Fibroblast of mammary gland (primary cell): Measurements from ENCODE around the gene ARL5B.
A peak's percentile ranks its signal among the peaks of the same experiment; 100 is the strongest.

ENCODE experiments used
- DNase-seq: peaks from one replicate; pipeline ENCODE4 v3.0.0-alpha.2; 2010; ENCODE audit warnings: low read depth
- H3K4me3 ChIP-seq: 2 replicates; pipeline ENCODE4 v1.5.1; 2011; ENCODE audit warnings: low read depth, mild to moderate bottlenecking, low read length, moderate library complexity; ENCODE audit not compliant: control insufficient read depth
- CTCF ChIP-seq: conservative IDR thresholded peaks from 2 replicates; pipeline ENCODE4 v1.5.1; 2011; ENCODE audit warnings: low read depth, low read length, inconsistent platforms; ENCODE audit not compliant: control insufficient read depth, insufficient read depth

Gene ARL5B

GRCh38 chr10:18684953-18685352, 25.7 kb downstream of the ARL5B start:
- no peak for TF ChIP-seq CTCF
- DNase-seq: no peak
- H3K4me3 ChIP-seq: no peak overlapping the region

DNA sequence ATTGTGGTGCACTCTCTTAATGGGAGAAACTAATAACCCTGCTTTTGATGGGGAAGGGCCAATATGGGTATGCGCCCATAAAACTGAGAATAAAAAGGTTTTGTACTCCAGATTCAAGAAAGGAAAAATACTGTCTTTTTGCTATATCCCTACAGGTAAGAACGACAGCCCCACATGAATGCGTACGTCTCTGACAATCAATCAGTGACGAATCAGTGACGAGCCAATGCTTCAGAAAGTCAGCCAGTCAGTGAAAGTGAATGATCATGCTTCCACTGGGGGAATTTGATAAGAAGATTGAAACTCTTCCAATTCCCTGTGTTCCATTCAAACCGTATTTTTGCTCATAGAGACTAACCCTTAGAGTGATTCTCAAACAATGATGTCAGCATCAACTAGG, 26.3 kb downstream of the ARL5B start:
- TF ChIP-seq CTCF: no peak
- H3K4me3 ChIP-seq: no peak overlapping the region
- no peak for DNase-seq

DNA sequence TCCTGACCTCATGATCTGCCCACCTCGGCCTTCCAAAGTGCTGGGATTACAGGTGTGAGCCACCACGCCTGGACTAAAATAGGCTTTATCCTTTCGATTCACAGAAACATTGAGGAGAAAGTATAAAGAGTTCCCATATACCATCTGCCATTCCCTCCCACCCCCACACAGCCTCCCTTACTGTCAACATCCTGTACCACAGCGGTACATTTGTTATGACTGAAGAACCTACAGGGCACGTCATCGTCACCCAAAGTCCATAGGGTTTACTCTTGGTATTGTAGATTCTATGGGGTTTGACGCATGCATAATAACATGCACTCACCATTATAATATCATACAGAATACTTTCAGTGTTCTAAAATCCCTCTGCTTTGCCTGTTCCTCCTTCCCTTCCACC, 28.0 kb downstream of the ARL5B start:
- no peak overlapping the region for H3K4me3 ChIP-seq
- TF ChIP-seq CTCF: no peak
- no peak for DNase-seq

GRCh38 chr10:18687706-18688105, 28.5 kb downstream of the ARL5B start:
- no peak for TF ChIP-seq CTCF
- no peak for DNase-seq
- H3K4me3 ChIP-seq: no peak overlapping the region

DNA sequence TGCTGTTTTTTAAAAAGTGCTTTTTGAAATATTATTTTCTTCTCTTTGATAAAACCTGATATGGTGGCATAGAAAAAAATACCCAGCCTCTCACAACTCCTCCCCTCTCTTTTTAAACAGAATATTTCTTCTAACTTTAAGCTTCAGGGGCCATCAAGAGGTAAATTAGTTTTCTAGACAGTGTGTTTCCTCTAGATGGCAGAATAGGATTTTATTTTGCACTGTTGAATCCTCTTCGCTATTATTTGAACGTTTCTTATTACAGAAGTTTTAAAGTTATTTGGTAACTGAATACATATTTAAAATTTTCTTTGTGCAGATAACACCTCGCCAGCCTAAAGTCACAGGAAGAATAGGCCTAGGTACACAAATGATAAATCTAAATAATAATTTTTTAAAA, 30.3 kb downstream of the ARL5B start:
- peak; percentile 50 for TF ChIP-seq CTCF
- peak; percentile 55 for DNase-seq
- H3K4me3 ChIP-seq: no peak overlapping the region

- DNase-seq: no peak
- no peak overlapping the region for H3K4me3 ChIP-seq
- TF ChIP-seq CTCF: no peak
Observed at GRCh38 chr10:18690541-18690940, 31.3 kb downstream of the ARL5B start.

DNA sequence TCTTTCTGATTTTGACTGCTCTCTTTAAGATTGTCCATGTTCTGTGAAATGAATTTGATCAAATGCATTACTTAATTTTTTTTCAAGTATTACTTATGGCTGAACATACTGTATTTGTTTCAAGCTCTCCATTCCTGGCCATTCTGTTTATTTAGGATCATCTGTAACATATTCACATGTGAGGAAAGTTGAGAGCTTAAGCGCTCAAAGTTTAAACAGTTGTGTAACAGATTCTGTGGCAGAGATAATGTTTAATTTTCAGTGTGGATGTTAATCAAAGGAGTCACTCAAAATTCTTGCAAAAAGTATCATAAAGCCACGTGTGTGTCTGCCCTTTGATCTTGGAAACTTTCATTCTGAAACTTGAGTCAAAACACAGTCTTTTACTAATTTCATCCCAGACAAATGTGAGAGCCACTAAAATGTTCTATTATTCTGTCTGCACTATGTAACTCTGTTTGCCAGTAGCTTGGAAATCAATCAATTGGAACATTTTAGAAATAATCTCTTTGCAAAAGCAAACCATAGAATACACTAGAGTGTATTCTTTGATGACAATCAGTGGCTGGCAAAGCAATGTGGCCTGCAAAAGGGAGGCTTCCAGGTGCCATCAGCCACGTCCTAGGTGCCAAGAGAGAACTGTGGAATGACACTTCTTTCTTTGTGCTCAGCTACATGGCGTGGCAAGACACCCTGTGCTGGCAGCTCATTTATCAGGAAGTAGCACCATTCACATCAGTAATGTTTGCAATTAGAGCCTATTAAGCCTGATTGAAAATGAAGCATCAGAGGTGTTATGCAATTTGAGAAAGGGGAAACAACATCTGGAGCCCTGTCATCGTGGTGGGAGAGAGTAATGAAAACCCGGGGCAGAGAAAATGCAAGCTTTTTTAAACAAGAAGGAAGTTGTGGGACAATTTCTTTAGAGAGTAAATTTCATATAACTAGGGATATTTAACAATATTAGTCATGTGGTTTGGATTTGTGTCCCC, 40.9 kb downstream of the ARL5B start:
- no peak for TF ChIP-seq CTCF
- H3K4me3 ChIP-seq: no peak overlapping the region
- no peak for DNase-seq
